Activated CD8-positive, alpha-beta memory T cell treated with anti-CD3 and anti-CD28 coated beads for 1 hour (primary cell): ENCODE results near the gene STXBP3.

ENCODE experiments used
- DNase-seq, 2 donors: peaks; one replicate each; pipeline ENCODE4 v3.0.0-alpha.2; 2020; ENCODE audit warnings: low read depth in 1 of 2; ENCODE audit errors: extremely low read depth in 1 of 2

Gene STXBP3

GRCh38 chr1:108801101-108801500, 54.6 kb downstream of the STXBP3 start:
- DNase-seq: no peak

- no peak for DNase-seq
These were observed 57.1 kb downstream of the STXBP3 start for GRCh38 chr1:108803548-108803947.

- no peak for DNase-seq
These were observed 62.0 kb downstream of the STXBP3 start for GRCh38 chr1:108808438-108808837.

- no peak for DNase-seq
These were observed 65.1 kb downstream of the STXBP3 start for GRCh38 chr1:108811611-108812010.

GRCh38 chr1:108813326-108813725, 66.9 kb downstream of the STXBP3 start:
- DNase-seq: no peak

- DNase-seq: no peak
These were observed 68.1 kb downstream of the STXBP3 start for GRCh38 chr1:108814343-108815125.

- DNase-seq: no peak
These were observed 69.1 kb downstream of the STXBP3 start for GRCh38 chr1:108815566-108815965.

GRCh38 chr1:108816049-108816893, 69.8 kb downstream of the STXBP3 start:
- DNase-seq: no peak

GRCh38 chr1:108817016-108817415, 70.5 kb downstream of the STXBP3 start:
- DNase-seq: no peak

- DNase-seq: no peak
These were observed 71.3 kb downstream of the STXBP3 start for GRCh38 chr1:108817811-108818210.

GRCh38 chr1:108819878-108820277, 73.4 kb downstream of the STXBP3 start:
- no peak for DNase-seq

GRCh38 chr1:108823632-108824031, 77.2 kb downstream of the STXBP3 start:
- no peak for DNase-seq

GRCh38 chr1:108824051-108824450, 77.6 kb downstream of the STXBP3 start:
- no peak for DNase-seq

- no peak for DNase-seq
These were observed 79.7 kb downstream of the STXBP3 start for GRCh38 chr1:108826081-108826635.

GRCh38 chr1:108828074-108828961, 81.8 kb downstream of the STXBP3 start:
- DNase-seq: peak; percentile 34 to 35

GRCh38 chr1:108829498-108829916, 83.0 kb downstream of the STXBP3 start:
- no peak for DNase-seq

- DNase-seq: no peak
These were observed 83.9 kb downstream of the STXBP3 start for GRCh38 chr1:108830119-108831008.

GRCh38 chr1:108831225-108831624, 84.8 kb downstream of the STXBP3 start:
- DNase-seq: no peak

- DNase-seq: no peak
These were observed 86.5 kb downstream of the STXBP3 start for GRCh38 chr1:108832929-108833328.

GRCh38 chr1:108841703-108842102, 95.2 kb downstream of the STXBP3 start:
- no peak for DNase-seq
